HG02840 (cell line): ENCODE results near the gene NKG7.

ENCODE experiments used
- ATAC-seq: cut with Tn5 transposase; IDR thresholded peaks from one replicate; pipeline ENCODE4 v1.9.1; 2021; ENCODE audit warnings: mild to moderate bottlenecking, moderate library complexity, moderate number of reproducible peaks; ENCODE audit not compliant: unreplicated experiment, low FRiP score

NKG7 gene

DNA sequence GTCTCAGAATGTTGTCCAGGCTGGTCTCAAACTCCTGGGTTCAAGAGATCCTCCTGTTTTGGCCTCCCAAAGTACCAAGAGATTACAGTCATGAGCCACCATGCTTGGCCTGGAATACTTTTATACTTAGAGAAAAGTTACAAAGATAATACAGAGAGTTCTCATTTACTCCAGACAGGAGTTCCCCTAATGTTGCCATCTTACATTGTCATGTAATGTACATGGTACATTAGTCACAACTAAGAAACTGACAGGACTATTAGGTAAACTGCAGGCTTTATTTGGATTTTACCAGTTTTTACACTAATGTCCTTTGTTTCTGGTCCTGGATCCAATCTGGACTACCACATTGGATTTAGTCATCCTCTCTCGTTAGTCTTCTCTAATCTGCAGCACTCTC lies 20.2 kb upstream of the NKG7 start:
- ATAC-seq: no peak

DNA sequence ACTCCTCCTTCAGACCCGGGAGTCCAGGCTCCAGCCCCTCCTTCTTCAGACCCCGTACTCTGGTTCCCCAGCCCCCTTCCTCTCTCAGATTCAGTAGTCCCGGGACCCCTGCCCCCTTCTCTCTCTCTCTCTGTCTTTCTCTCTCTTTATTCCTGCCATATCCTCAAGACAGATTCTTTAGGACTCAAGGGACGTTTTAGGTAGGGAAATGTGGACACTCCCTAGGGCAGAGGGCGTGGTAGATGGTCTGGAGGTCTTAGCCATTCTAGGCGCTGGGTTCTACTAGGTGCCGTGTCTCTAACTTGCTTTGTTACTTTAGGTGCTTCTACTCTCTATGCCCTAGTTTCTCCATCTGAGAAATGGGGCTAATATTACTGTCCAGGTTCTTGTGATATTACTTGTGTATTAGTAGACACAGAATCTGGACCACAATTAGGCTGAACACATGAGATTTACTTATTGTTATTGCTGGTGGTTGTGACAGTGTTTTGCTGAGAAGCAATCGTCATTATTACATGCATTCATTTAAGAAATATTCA lies 18.7 kb upstream of the NKG7 start:
- no peak for ATAC-seq

DNA sequence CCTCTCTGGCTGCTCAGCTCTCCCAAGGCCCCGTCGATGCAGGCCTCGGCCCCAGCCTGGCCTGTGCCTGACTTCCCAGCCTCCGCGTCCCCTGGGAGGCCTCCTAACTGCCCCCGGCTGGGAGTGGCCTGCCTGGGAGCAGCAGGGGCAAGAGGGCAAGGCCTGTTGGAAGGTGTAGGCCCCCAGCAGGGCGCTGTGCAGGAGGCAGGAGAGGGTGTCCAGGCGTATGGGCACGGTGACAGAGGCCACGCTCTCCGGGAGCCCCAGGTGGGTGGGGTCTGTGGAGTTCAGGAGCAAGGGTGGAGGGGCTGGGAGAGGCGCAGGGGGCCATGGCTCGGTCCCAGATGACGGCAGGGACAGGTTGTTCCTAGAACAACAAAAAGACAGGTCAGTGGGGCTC lies 16.7 kb upstream of the NKG7 start:
- ATAC-seq: no peak

DNA sequence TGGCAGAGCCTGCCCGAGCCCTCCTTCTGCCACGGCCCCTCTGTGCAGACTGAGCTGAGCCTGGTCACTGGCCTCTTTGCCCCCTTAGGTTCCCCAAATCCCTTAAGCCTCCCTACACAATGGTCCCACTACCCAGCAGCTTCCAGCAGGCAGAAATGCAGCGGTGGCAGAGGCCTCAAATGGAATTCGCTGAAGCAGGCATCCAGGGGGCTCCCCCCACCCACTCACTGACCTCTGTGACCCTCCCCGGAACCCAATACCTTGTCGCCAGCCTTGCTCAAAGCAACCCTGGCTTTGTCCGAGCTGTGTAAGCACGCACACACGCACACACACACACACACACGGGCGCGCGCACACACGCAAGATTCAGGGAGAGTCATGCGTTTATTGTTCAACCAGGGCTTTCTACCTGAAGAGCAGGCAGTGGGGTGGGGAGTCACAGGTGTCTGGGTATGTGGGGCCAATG lies 15.5 kb upstream of the NKG7 start, which contains the start of gene LIM2:
TSS of gene LIM2 (minus strand) at position 51 of the 466 bp plus-strand sequence. CDS start 531 bp downstream, outside the sequence.
- ATAC-seq: no peak

DNA sequence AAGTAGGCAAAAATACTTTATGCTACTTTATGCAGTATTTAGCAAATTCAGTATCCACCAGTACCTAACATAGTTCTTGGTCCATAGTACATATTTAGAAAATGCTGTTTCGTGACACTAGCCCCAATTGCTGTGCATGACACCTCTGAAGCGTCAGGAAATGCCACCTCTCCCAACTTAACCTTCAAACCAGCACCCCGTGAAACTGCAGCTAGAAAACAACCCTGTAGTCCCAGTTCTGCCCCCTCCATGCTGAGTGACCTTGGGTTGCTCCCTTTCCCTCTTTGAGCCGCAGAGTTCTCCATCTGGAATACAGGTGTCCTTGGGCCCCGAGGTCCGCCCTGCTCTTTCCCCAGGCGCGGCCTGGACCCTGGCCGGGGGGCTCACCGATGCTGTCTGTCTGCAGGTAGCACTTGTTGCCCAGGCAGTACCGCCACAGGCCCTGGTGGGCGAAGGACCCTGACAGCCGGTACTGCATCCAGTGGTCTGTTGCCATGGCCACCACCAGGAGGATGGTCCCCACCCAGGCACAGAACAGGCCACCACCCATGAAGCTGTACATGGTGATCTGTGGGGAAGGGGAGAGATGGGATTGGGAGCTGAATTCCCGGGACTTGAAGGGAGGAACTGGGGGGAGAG lies 14.5 kb upstream of the NKG7 start:
- ATAC-seq: no peak

DNA sequence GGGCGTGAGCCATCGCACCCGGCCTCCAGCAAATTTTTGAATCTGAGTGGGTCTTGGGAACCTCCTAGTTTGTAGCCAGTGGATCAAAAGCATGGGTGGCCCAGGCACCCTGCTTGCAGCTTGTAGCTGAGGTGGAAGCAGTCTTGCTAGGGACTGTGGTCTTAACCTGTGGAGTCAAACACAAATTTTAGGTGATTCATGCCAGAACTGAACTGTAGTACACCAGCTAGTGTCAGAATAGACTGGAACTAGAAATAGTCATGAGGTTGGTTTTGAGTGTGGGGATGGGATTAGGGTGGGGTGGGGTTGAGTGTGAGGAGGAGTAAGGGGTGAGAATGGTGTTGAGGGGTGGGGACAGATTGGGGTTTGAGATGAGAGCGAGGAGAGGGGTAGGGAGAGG lies 9.6 kb upstream of the NKG7 start:
- ATAC-seq: no peak

DNA sequence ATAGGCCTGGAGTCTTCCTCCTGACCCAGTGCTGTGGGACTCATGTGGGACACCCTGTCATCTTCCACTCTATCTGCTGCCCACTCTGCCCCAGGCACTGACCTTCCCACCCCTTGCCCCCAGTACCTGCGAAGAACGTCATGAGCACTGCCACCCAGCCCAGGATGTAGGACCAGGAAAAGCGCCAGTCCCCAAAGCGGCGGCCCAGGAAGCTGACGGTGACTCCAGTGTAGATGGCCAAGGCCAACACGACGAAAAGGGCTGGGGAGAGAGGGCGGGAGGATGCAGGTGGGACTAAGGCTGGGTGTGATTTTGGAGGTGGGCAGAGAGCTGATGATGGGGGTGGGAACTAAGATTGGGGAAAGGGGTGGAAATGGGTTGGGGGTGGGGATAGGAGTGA lies 7.9 kb upstream of the NKG7 start:
- ATAC-seq: no peak

DNA sequence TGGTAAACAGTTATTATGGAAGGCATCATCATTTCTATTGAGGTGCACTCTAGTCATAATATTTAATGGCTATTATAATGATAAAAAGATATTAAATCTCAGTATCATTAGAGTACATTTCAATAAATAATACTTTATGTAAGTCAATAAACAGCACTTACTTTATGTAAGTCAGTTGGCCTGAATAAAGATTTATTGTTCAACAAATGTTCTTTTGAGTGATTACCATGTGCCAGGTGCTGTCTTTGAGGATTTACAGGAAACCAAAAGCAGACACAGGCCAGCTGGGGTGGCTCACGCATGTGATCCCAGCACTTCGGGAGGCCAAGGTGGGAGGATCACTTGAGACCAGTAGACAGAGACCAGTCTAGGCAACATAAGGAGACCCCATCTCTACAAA lies 5.0 kb upstream of the NKG7 start:
- no peak for ATAC-seq

DNA sequence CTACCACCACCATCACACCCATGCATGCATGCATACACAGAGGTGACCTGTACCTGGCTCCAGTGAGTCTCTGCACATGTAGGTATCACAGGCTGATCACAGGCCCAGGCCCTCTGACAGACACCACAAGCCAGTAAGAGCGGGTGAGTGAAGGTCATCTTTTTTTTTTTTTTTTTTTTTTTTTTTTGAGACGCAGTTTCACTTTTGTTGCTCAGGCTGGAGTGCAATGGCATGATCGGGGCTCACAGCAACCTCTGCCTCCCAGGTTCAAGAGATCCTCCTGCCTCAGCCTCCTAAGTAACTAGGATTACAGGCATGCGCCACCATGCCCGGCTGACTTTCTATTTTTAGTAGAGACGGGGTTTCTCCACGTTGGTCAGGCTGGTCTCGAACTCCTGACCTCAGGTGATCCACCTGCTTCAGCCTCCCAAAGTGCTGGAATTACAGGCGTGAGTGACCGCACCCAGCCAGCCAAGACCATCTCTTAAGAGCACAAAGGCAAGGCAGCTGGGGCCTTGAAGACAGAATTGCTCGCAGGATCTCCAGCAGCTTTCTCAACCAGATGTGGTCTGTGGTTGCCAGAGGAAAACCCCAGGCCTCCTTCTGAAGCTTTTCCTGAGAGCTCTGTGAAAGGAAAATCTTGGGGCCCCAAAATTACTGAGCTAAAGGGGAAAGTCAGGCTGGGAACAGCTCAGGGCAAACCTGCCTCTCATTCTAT lies 3.2 kb upstream of the NKG7 start:
- no peak for ATAC-seq

DNA sequence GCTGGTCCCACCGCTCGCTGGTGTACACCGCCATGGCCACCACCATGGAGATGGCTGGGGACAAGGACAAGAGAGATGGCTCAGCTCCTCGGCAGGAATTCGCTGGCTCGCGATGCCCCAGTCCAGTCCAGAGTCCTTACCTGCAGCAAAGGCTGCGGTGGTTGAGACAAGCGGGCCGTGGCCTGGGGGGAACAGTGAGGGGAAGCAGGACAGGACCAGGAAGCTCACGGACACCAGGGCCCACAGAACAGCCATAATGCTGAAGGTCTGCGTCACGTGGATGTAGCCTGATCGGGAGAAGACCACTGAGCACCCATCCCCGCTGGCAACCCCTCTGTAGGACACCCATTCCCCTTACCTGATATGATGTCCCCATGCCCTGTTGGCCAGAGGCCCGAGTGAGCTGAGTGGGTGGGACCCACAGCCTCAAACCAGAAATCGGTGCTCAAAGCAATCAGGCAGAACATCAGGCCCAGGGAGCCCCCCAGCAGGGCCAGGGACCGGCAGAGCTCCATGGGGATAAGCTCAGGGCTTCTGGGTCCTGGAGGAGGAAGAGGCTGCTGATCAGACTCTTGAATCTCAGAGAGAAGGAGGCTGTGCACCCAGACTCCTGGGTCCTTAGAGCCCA lies 319 bp downstream of the NKG7 start:
- no peak for ATAC-seq

DNA sequence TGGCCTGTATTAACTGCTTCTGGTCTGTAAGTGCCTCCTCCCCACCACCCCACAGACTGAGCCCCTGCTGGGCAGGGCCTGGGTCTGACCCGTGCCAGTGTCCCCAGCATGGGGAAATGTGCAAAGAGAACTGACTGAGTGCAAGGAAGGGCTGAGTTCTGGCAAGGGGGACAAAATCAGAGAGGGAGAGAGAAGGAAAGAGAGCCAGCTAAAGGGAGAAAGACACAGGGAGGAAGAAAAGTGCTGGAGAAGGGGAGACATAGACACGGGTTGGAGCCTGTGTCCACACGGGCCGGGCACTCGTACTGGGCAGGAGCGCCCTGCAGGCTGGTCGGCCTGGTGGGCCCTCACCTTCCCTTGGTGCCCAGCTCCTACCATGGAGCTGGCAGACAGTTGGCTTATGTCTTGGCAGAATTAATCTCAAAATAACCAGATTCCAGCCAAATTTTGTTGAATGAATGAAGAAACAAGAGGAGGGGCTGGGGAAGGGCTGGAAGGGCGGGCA lies 1.2 kb downstream of the NKG7 start:
- no peak for ATAC-seq

DNA sequence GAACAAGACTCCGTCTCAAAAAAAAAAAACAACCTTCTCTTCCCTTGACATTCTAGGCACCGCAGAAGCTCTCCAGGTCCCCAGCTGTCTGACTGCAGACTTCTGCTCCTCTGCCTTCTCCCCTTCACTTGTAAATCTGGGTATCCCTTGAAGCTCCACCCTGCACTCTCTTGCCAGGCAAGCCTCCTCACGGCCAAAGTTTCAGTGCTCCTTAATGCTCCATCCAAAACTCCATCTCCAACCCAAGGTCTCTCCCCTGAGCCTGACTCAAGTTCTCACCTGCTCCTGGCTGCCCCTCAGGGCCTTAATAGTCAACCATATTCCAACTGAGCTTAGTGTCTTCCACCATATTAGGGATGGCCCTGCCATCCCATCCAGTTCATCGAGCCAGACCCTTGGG lies 2.2 kb downstream of the NKG7 start:
- ATAC-seq: no peak

DNA sequence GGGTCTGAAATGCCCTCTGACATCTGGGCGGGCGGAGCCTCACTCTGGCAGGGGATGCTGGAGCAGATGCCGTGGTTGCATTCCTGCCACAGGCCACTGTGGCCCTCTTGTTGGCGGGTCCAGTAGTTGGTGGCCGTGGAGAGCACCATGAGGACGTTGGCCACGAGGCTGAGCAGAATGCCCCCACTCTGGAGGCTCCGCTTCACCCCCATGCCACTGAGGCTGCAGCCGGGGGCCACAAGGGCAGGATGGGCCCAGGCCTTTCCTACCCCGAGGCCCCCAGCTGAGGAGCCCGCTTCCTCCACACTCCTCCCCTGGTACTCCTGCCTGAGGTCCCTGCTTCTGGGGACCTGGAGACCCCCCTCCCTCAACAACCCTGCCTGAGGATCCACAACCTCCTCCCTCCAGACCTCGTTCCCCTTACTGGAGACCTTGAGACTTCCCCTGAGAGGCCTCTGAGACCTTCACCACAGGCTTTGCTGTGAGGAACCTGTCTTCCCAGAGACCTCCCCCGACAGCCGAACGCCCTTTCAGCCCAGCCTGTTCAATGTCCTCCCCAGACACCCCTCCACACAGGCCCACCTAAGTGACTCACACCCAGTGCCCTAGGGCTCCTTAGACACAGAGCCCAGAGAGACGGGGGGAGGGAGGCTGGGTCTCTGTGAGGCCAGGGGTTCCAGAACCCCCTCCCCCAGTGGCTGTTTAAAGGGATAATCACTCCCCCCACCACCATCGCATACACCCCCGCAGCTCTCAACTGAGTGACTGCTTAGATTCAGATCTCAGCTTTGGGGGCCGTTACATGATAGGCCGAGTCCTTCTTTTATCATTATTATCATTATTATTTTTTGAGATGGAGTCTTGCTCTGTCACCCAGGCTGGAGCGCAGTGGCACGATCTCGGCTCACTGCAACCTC lies 3.8 kb downstream of the NKG7 start, which contains the start of gene CLDND2:
TSS of gene CLDND2 (minus strand) at position 638 of the 917 bp plus-strand sequence. CDS start at position 212, 426 bp downstream.
- no peak for ATAC-seq

DNA sequence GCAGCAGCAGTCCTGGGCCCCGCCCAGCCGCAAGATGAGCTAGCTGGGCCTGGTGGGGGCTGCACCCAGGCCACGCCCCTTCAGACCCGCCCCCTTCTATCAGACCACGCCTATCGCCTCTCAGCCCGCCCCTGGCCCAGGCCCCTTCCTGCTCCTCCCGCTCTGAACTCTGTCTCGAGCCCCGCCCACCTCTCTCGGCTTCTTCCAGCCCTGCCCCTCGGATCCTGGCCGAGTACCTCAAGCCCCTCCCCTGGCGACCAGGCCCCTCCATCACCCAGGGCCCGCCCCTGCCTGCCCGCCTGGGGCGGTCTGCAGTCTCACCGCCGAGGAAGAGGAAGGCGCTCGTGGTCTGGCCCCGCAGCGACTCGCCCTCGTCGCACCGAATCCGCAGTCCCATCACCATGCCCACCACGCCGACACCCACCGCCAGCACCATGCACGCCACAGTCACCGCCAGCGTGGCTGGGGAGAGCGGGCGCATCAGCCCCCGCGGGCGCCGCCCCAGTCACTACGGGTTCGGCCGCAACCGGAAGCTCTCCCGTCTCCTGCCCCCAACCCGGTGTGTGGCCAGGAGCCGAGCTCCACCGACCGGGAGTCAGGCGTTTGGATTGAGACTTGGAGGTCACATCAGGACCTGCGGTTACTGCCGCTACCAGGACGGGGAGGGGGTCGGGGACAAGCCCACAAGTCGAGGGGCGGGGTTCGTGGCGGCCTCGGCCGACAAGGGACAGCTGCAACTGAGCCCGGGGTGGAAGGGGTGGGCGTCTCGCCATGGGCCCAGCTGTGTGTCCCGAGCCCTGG lies 4.7 kb downstream of the NKG7 start:
- peak; percentile 62 for ATAC-seq

DNA sequence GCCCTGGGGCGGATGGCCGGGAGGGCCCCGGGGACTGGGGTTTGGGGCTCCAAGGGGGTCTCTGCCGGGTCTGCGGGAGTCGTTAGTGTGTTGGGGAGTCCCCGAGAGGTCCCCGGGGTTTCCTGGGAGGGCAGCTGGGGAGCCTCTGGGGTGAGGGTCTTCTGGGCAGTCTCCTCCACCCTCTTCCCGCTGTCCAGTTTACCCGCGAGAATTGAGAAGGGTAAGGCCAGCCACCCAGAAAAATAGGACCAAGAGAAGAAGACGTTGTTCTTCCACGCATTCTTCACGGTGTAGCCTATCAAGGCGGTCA lies 5.2 kb downstream of the NKG7 start:
- ATAC-seq: no peak

DNA sequence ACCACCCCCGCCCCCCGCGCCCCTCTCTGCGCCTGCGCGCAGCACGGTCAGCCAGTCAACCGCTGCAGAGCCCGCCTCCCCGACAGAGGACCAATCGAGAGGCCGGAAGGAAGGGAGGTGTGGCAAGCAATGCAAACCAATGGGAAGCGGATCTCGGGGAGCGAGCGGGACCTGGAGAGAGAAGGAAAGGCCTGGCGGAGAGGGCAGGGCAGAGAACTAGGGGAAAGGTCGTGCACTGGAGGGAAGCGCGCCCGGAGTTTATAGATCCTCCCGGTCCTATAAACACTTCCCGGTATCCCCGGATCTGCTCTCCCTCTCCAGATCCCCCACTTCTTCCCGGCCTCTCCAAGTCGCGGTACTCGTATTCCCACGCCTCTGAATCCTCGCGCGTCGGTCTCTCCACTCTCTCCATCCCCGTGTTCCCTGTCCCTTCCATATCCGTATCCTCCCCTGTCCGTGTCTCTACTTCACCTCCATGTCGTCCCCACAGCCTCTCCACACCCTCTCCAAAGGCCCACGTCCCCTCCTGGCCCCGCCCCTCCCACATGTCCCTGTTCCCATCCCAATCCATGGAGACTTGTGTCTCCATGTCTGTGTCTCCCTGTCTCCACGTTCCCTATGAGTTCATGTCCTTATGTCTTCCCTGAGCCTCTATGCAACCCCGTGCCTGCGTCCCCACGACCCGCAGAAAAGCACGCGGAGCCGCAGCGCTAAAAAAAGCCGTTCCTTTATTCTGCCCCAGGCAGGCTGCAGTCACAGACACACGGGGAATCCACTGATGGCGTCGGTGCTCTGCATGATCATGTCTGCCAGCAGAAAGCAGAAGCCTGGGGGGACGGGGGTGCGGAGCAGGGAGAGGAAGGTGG lies 5.8 kb downstream of the NKG7 start:
- ATAC-seq: peak; percentile 58

DNA sequence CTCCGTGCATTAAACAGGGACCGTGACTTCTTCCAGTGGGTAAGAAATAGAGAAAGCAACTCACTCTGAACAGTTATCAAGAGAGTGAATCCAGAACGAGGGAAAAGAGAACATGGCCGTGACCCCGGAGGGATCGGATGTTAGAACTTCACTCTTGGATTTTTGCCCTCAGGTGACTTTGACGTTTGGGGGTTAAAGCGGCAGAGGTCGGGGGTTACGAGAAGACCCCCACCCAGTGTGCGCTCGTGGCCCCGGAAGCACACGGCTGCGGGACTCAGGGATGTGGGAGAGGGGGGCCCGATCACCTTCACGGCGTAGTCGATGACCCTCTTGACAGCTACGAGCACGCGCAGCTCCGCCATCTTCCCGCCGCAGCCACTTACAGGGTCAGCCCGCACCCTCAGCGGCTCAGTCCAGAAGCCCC lies 6.5 kb downstream of the NKG7 start, which contains the start of gene ETFB:
TSS of gene ETFB (minus strand) at position 424 of the 424 bp plus-strand sequence. CDS start at position 362, 62 bp downstream.
- no peak for ATAC-seq

DNA sequence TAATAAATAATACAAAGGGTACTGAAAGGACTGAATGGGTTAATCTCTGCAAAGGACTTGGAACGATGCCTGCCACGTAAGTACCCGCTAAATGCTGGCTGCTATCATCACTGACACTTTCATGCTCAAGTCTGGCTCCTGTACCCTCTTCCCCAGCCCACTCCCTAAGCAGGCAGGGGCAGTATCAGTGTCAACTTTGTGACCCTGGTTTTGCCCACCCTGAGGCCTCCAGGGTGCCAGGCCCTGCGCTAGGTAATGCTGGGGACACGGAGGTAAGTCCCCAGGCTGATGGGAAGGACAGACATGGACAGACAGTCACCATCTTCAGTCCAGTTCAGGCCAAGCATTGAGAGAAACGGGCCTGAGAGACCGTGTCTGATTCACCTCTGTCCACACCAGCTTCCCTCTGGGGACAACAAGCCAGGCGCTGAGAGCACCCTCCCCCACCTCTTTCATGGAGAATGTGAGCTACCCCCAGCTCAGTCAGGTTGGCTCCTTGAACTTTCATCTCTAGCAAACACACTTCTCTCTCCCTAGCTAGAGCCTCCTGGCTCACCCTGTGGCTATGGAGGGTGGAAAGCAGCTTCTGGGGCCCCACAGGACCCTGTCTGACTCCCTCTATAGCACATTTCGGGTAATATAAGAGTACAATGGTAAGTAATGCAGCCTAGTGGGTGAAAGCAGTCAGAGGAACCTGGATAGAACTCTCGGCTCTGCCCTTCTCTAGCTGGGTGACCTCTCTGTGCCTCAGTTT lies 7.1 kb downstream of the NKG7 start:
- ATAC-seq: no peak
